Tibial nerve (tissue), 4 donors: ENCODE data around the gene CDR2. TPM values are rescaled to one million over a fixed set of nuclear protein-coding genes. Genes with fewer than 3 reads are reported as not detected.
"Not testable (repeated sequence)": the region's sequence is repeated elsewhere in the genome, so short reads cannot be mapped to it uniquely, and the experiment has no call there.

Source experiments
- DNase-seq, 2 donors: peaks; one replicate each; pipeline ENCODE4 v3.0.0-alpha.2; 2019; ENCODE audit warnings: low spot score in 2 of 2
- H3K27ac ChIP-seq, 4 donors: fragments of 200-600 bp; sonication (generic) in 3 of 4; one replicate each; pipeline ENCODE4 v1.5.1; 2017 to 2019; ENCODE audit warnings: mild to moderate bottlenecking in 1 of 4
- H3K27me3 ChIP-seq, 2 donors: fragments of 200-600 bp; sonication (generic) in 1 of 2; one replicate each; pipeline versions ENCODE4 v1.5.1 to v1.6.0; 2017 to 2019
- H3K36me3 ChIP-seq, 3 donors: fragments of 200-600 bp; sonication (generic); one replicate each; pipeline ENCODE4 v1.5.1; 2018 to 2019
- H3K4me1 ChIP-seq, 4 donors: fragments of 200-600 bp; sonication (generic) in 3 of 4; one replicate each; pipeline ENCODE4 v1.5.1; 2017 to 2019
- H3K4me3 ChIP-seq, 4 donors: fragments of 200-600 bp; sonication (generic) in 3 of 4; one replicate each; pipeline ENCODE4 v1.5.1; 2017 to 2019; ENCODE audit warnings: mild to moderate bottlenecking in 1 of 4, moderate library complexity in 1 of 4
- H3K9me3 ChIP-seq, 4 donors: fragments of 200-600 bp; sonication (generic) in 3 of 4; one replicate each; pipeline ENCODE4 v1.5.1; 2017 to 2019
- CTCF ChIP-seq, 5 experiments: fragments of 200-600 bp in 3 of 5; fragments of 450-650 bp in 2 of 5; sonication (generic) in 3 of 5; IDR thresholded peaks; one replicate each; pipeline ENCODE4 v1.5.1; 2016 to 2019; ENCODE audit warnings: antibody characterized with exemption in 5 of 5, mild to moderate bottlenecking in 3 of 5, moderate library complexity in 2 of 5
- EP300 ChIP-seq, 2 donors: sonication (generic); formaldehyde crosslinking; IDR thresholded peaks; one replicate each; pipeline ENCODE4 v1.6.1; 2017; ENCODE audit warnings: antibody characterized with exemption in 2 of 2, mild to moderate bottlenecking in 1 of 2
- POLR2A ChIP-seq, 2 donors: fragments of 450-650 bp; IDR thresholded peaks; one replicate each; pipeline ENCODE4 v1.6.1; 2017; ENCODE audit warnings: antibody characterized with exemption in 2 of 2, mild to moderate bottlenecking in 2 of 2, moderate library complexity in 2 of 2
- WGBS, 2 donors: methylation state at CpG; one replicate each; pipeline ENCODE4 v1.1.5; 2018; 5-methylcytosine and 5-hydroxymethylcytosine counted together
- total RNA-seq, 4 donors: library from RNA; depleted of rRNA; stranded (reverse); fragments of >200 nt; gene quantifications; one replicate each; pipeline ENCODE4 v1.1.0, GENCODE V29; 2016

The CDR2 gene
- total RNA-seq, 4 donors from 2014 or later = 16.4 to 25.1 (median 18.7) TPM

- no peak overlapping the region for H3K4me3 ChIP-seq
- DNase-seq = no peak
- no peak overlapping the region for H3K27ac ChIP-seq
- peaks cover 0 to 18% (median 2%) of the 10 kb centered on the region in 4 donors for H3K4me1 ChIP-seq
- no peaks in the 10 kb centered on the region for H3K27me3 ChIP-seq
- TF ChIP-seq EP300 (IDR thresholded peaks at IDR 0.05) = no peak
- no peak for TF ChIP-seq POLR2A (IDR thresholded peaks at IDR 0.05)
- no peak for TF ChIP-seq CTCF (IDR thresholded peaks at IDR 0.05)
- H3K36me3 ChIP-seq = peaks cover 0 to 35% (median under 1%) of the 10 kb centered on the region in 3 donors
- no peaks in the 10 kb centered on the region for H3K9me3 ChIP-seq
- WGBS, 2 donors = 93 to 96% methylated on average over 5 of the region's 5 CpGs
Observed at GRCh38 chr16:22352723-22353122, 21.7 kb downstream of the CDR2 start.

- Histone ChIP-seq H3K4me3 (no peak overlapping the region), H3K27me3 (no peaks in the 10 kb centered on the region), H3K36me3 (peaks cover 0 to 41% (median 6%) of the 10 kb centered on the region in 3 donors), H3K4me1 (peaks cover 0 to 13% (median 1%) of the 10 kb centered on the region in 4 donors), H3K27ac (no peak overlapping the region), H3K9me3 (no peaks in the 10 kb centered on the region)
- no peak for DNase-seq
- TF ChIP-seq CTCF (IDR thresholded peaks at IDR 0.05) = no peak
- no peak for TF ChIP-seq EP300 (IDR thresholded peaks at IDR 0.05)
- TF ChIP-seq POLR2A (IDR thresholded peaks at IDR 0.05) = no peak
- WGBS, 2 donors = 95 to 98% methylated on average over 6 of the region's 6 CpGs
Observed at GRCh38 chr16:22352140-22352539, 22.3 kb downstream of the CDR2 start.

- H3K9me3 ChIP-seq, DNase-seq, H3K4me3 ChIP-seq, H3K27me3 ChIP-seq, H3K27ac ChIP-seq: not testable (repeated sequence)
- WGBS, 2 donors = 96 to 98% methylated on average over 6 of the region's 6 CpGs
- peaks cover 0 to 52% (median 6%) of the 10 kb centered on the region in 3 donors for H3K36me3 ChIP-seq
- peaks cover 0 to 13% (median 0%) of the 10 kb centered on the region in 4 donors for H3K4me1 ChIP-seq
Observed at GRCh38 chr16:22351017-22351416, 23.4 kb downstream of the CDR2 start.

GRCh38 chr16:22348291-22348690 is 26.1 kb downstream of the CDR2 start:
- DNase-seq = no peak
- TF ChIP-seq EP300 (IDR thresholded peaks at IDR 0.05) (no peak), POLR2A (IDR thresholded peaks at IDR 0.05) (no peak), CTCF (IDR thresholded peaks at IDR 0.05) (no peak)
- Histone ChIP-seq H3K27me3 (no peaks in the 10 kb centered on the region), H3K36me3 (peaks cover 0 to 61% (median 6%) of the 10 kb centered on the region in 3 donors), H3K27ac (no peak overlapping the region), H3K4me1 (peaks cover 0 to 5% (median 0%) of the 10 kb centered on the region in 4 donors), H3K9me3 (no peaks in the 10 kb centered on the region), H3K4me3 (no peak overlapping the region)
- WGBS, 2 donors = 86 to 91% methylated on average over 2 of the region's 2 CpGs

GRCh38 chr16:22347100-22347820 is 27.2 kb downstream of the CDR2 start:
- Histone ChIP-seq H3K27me3 (no peaks in the 10 kb centered on the region), H3K27ac (no peak overlapping the region), H3K4me3 (no peak overlapping the region), H3K9me3 (no peaks in the 10 kb centered on the region), H3K4me1 (no peaks in the 10 kb centered on the region), H3K36me3 (peaks cover 0 to 65% (median 6%) of the 10 kb centered on the region in 3 donors)
- TF ChIP-seq CTCF (IDR thresholded peaks at IDR 0.05) = no peak
- no peak for TF ChIP-seq POLR2A (IDR thresholded peaks at IDR 0.05)
- no peak for TF ChIP-seq EP300 (IDR thresholded peaks at IDR 0.05)
- DNase-seq = no peak
- WGBS, 2 donors = 91 to 92% methylated on average over 20 of the region's 20 CpGs
